ENCODE data around the gene IFI27L1. TPM values are rescaled to one million over a fixed set of nuclear protein-coding genes. Genes with fewer than 3 reads are reported as not detected.
"Not testable (repeated sequence)": the region's sequence is repeated elsewhere in the genome, so short reads cannot be mapped to it uniquely, and the experiment has no call there.

The IFI27L1 gene
- total RNA-seq, 2 experiments from 2014 or later, result 35.3 to 42.7 TPM

GRCh38 chr14:94062344-94062940 is 18.7 kb upstream of the IFI27L1 start:
- H3K27ac Mint-ChIP-seq, result no peak overlapping the region
- CTCF ChIA-PET, result interaction anchor here (1.4 to 1.8 kb wide), 2 partner anchors 74 to 123 kb away, joined by 5 to 6 read pairs; no protein-coding TSS in a partner anchor

GRCh38 chr14:94066089-94066676 is 14.9 kb upstream of the IFI27L1 start:
- no peak overlapping the region for H3K4me3 Mint-ChIP-seq

More at GRCh38 chr14:94062344-94062940, 18.7 kb upstream of the IFI27L1 start:
- Mint-ChIP-seq H3K27me3 (no peaks in the 10 kb centered on the region), H3K9me3 (peaks cover 2% of the 10 kb centered on the region), H3K36me3 (peaks cover 49% of the 10 kb centered on the region), H3K4me3 (no peak overlapping the region), H3K4me1 (ENCODE audit: low read depth) (peaks cover 81% of the 10 kb centered on the region)
- POLR2A ChIA-PET, result no interaction called here
- no peak for DNase-seq
- intact Hi-C loops (cut with micrococcal nuclease), result no loop called here

GRCh38 chr14:94072076-94072475 is 9.0 kb upstream of the IFI27L1 start:
- H3K4me3 Mint-ChIP-seq; POLR2A ChIA-PET; CTCF ChIA-PET; H3K27ac Mint-ChIP-seq; DNase-seq; intact Hi-C loops (cut with micrococcal nuclease); H3K27me3 Mint-ChIP-seq: not testable (repeated sequence)
- Mint-ChIP-seq H3K36me3 (peaks cover 77% of the 10 kb centered on the region), H3K9me3 (peaks cover 55% of the 10 kb centered on the region), H3K4me1 (ENCODE audit: low read depth) (peaks cover 70% of the 10 kb centered on the region)

More at GRCh38 chr14:94066089-94066676, 14.9 kb upstream of the IFI27L1 start:
- Mint-ChIP-seq H3K27me3 (no peaks in the 10 kb centered on the region), H3K36me3 (peaks cover 60% of the 10 kb centered on the region), H3K27ac (peak overlapping the region; percentile 68), H3K9me3 (peaks cover 32% of the 10 kb centered on the region), H3K4me1 (ENCODE audit: low read depth) (peaks cover 80% of the 10 kb centered on the region)
- DNase-seq, result no peak
- ChIA-PET POLR2A (interaction anchor here (1.5 to 1.6 kb wide), 2 partner anchors 9 to 13 kb away, joined by 5 to 7 read pairs; no protein-coding TSS in a partner anchor), CTCF (interaction anchor here (1.2 to 2.3 kb wide), 2 partner anchors 30 to 70 kb away, joined by 4 to 9 read pairs; no protein-coding TSS in a partner anchor)
- intact Hi-C loops (cut with micrococcal nuclease), result no loop called here

- no peak for DNase-seq
- Mint-ChIP-seq H3K36me3 (peaks cover 76% of the 10 kb centered on the region), H3K4me1 (ENCODE audit: low read depth) (peaks cover 67% of the 10 kb centered on the region), H3K9me3 (peaks cover 39% of the 10 kb centered on the region), H3K27ac (no peak overlapping the region), H3K27me3 (no peaks in the 10 kb centered on the region), H3K4me3 (no peak overlapping the region)
- POLR2A ChIA-PET, result no interaction called here
- intact Hi-C loops (cut with micrococcal nuclease), result no loop called here
- CTCF ChIA-PET, result no interaction called here
Observed at GRCh38 chr14:94074534-94074933, 6.6 kb upstream of the IFI27L1 start.

GRCh38 chr14:94075008-94075407 is 6.1 kb upstream of the IFI27L1 start:
- CTCF ChIA-PET, result no interaction called here

GRCh38 chr14:94077111-94077821 is 3.8 kb upstream of the IFI27L1 start:
- POLR2A ChIA-PET, result no interaction called here
- Mint-ChIP-seq H3K4me1 (ENCODE audit: low read depth) (peaks cover 58% of the 10 kb centered on the region), H3K27me3 (no peaks in the 10 kb centered on the region), H3K4me3 (peak overlapping the region; percentile 50), H3K27ac (peak overlapping the region; percentile 39), H3K9me3 (peaks cover 17% of the 10 kb centered on the region), H3K36me3 (peaks cover 62% of the 10 kb centered on the region)
- no peak for DNase-seq
- intact Hi-C loops (cut with micrococcal nuclease), result no loop called here
- CTCF ChIA-PET, result interaction anchor here (1.0 kb wide), 1 partner anchor 104 kb away, joined by 3 read pairs; no protein-coding TSS in a partner anchor

More at GRCh38 chr14:94075008-94075407, 6.1 kb upstream of the IFI27L1 start:
- POLR2A ChIA-PET, result no interaction called here
- no peak for DNase-seq
- no peak overlapping the region for H3K27ac Mint-ChIP-seq
- peaks cover 76% of the 10 kb centered on the region for H3K36me3 Mint-ChIP-seq
- H3K9me3 Mint-ChIP-seq, result peaks cover 35% of the 10 kb centered on the region
- H3K27me3 Mint-ChIP-seq, result no peaks in the 10 kb centered on the region
- peaks cover 66% of the 10 kb centered on the region for H3K4me1 Mint-ChIP-seq (ENCODE audit: low read depth)
- no peak overlapping the region for H3K4me3 Mint-ChIP-seq
- intact Hi-C loops (cut with micrococcal nuclease), result no loop called here

GRCh38 chr14:94077823-94078222 is 3.3 kb upstream of the IFI27L1 start:
- no peaks in the 10 kb centered on the region for H3K27me3 Mint-ChIP-seq
- no peak for DNase-seq
- H3K9me3 Mint-ChIP-seq, result peaks cover 15% of the 10 kb centered on the region
- ChIA-PET CTCF (interaction anchor here (2.5 to 5.2 kb wide), 2 partner anchors 42 to 59 kb away, joined by 15 to 56 read pairs; no protein-coding TSS in a partner anchor), POLR2A (interaction anchor here (1.5 kb wide), 1 partner anchor 10 kb away, joined by 5 read pairs; no protein-coding TSS in a partner anchor)
- H3K4me3 Mint-ChIP-seq, result peak overlapping the region; percentile 99
- intact Hi-C loops (cut with micrococcal nuclease), result loop anchor here (2.0 kb wide), 1 partner anchor 13 kb away; no protein-coding TSS in a partner anchor
- peaks cover 58% of the 10 kb centered on the region for H3K36me3 Mint-ChIP-seq
- peaks cover 60% of the 10 kb centered on the region for H3K4me1 Mint-ChIP-seq (ENCODE audit: low read depth)
- peak overlapping the region; percentile 39 for H3K27ac Mint-ChIP-seq

GRCh38 chr14:94079891-94080620 is 1.1 kb upstream of the IFI27L1 start:
- intact Hi-C loops (cut with micrococcal nuclease), result loop anchor here (1.0 to 2.0 kb wide), 5 partner anchors 15 to 117 kb away; partner anchors contain the start of gene OTUB2
- Mint-ChIP-seq H3K27me3 (no peaks in the 10 kb centered on the region), H3K9me3 (peaks cover 7% of the 10 kb centered on the region), H3K27ac (peak overlapping the region; percentile 99), H3K36me3 (peaks cover 44% of the 10 kb centered on the region), H3K4me1 (ENCODE audit: low read depth) (peaks cover 56% of the 10 kb centered on the region), H3K4me3 (peak overlapping the region; percentile 99)
- DNase-seq, result no peak
- ChIA-PET CTCF (interaction anchor here (1.0 to 5.2 kb wide), 10 partner anchors 23 to 141 kb away, joined by 3 to 56 read pairs (median 6); no protein-coding TSS in a partner anchor), POLR2A (interaction anchor here (0.7 to 1.8 kb wide), 9 partner anchors 14 to 140 kb away, joined by 3 to 8 read pairs (median 4); no protein-coding TSS in a partner anchor)

GRCh38 chr14:94081386-94081820 is 293 bp downstream of the IFI27L1 start:
- no peak for DNase-seq
- Mint-ChIP-seq H3K36me3 (peaks cover 34% of the 10 kb centered on the region), H3K27me3 (no peaks in the 10 kb centered on the region), H3K4me1 (ENCODE audit: low read depth) (peaks cover 46% of the 10 kb centered on the region), H3K9me3 (peaks cover 2% of the 10 kb centered on the region), H3K4me3 (peak overlapping the region; percentile 99), H3K27ac (peak overlapping the region; percentile 99)
- intact Hi-C loops (cut with micrococcal nuclease), result loop anchor here (1.0 to 2.0 kb wide), 5 partner anchors 45 to 119 kb away; partner anchors contain the start of genes IFI27L2 and OTUB2
- ChIA-PET CTCF (interaction anchor here (0.7 to 5.2 kb wide), 9 partner anchors 25 to 142 kb away, joined by 3 to 56 read pairs (median 5); no protein-coding TSS in a partner anchor), POLR2A (interaction anchor here (0.7 to 1.8 kb wide), 13 partner anchors 9 to 142 kb away, joined by 3 to 8 read pairs (median 4); partner anchors contain the start of gene IFI27L2)

GRCh38 chr14:94087891-94088290 is 6.8 kb downstream of the IFI27L1 start:
- no peaks in the 10 kb centered on the region for H3K27me3 Mint-ChIP-seq
- CTCF ChIA-PET, result no interaction called here
- intact Hi-C loops (cut with micrococcal nuclease), result no loop called here
- H3K9me3 Mint-ChIP-seq, result peaks cover 2% of the 10 kb centered on the region
- peaks cover 2% of the 10 kb centered on the region for H3K36me3 Mint-ChIP-seq
- no peak for DNase-seq
- POLR2A ChIA-PET, result no interaction called here
- H3K4me3 Mint-ChIP-seq, result no peak overlapping the region
- H3K27ac Mint-ChIP-seq, result no peak overlapping the region
- H3K4me1 Mint-ChIP-seq (ENCODE audit: low read depth), result peaks cover 5% of the 10 kb centered on the region

- intact Hi-C loops (cut with micrococcal nuclease), result no loop called here
- H3K27me3 Mint-ChIP-seq, result no peaks in the 10 kb centered on the region
- DNase-seq, result no peak
- H3K4me1 Mint-ChIP-seq (ENCODE audit: low read depth), result no peaks in the 10 kb centered on the region
- no peak overlapping the region for H3K27ac Mint-ChIP-seq
- H3K36me3 Mint-ChIP-seq, result peaks cover 2% of the 10 kb centered on the region
- peaks cover 2% of the 10 kb centered on the region for H3K9me3 Mint-ChIP-seq
- ChIA-PET POLR2A (no interaction called here), CTCF (interaction anchor here (1.2 kb wide), 1 partner anchor 37 kb away, joined by 4 read pairs; no protein-coding TSS in a partner anchor)
- no peak overlapping the region for H3K4me3 Mint-ChIP-seq
Observed at GRCh38 chr14:94088516-94088915, 7.4 kb downstream of the IFI27L1 start.
